Measurements from ENCODE around the gene NAP1L1. TPM values are rescaled to one million over a fixed set of nuclear protein-coding genes. Genes with fewer than 3 reads are reported as not detected.

NAP1L1 gene
- total RNA-seq, 1 experiment from 2014 or later, result 711 TPM

DNA sequence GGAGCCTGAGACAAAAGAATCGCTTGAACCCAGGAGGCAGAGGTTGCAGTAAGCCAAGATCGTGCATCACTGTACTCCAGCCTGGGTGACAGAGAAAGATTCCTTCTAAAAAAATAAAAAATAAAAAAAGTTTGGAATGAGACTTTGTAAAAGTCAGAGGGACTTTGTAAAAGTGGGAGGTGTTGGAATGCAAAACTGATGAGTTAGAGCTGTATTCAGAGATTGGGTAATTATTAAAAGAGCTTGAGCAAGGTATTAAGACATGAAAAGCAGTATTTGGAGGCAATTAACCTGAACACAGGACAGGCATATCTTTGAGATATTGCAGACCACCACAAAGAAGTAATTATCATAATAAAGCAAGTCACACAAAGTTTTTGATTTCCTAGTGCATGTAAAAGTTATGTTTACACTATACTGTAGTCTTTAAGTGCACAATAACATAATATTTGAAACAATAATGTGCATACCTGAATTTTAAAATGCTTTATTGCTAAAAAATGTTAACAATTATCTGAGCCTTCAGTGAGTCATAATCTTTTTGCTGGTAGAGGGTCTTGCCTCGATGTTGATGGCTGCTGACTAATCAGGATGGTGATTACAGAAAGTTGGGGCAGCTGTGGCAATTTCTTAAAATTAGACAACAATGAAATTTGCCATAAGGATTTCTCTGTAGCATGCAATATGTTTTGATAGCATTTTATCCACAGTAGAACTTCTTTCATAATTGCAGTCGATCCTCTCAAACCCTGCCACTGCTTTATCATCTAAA lies 86.0 kb downstream of the NAP1L1 start:
- Mint-ChIP-seq H3K27ac (ENCODE audit: unreplicated experiment) (no peak overlapping the region), H3K4me3 (ENCODE audit: unreplicated experiment) (no peak overlapping the region), H3K36me3 (ENCODE audit: insufficient read depth, unreplicated experiment) (no peaks in the 10 kb centered on the region), H3K9me3 (ENCODE audit: unreplicated experiment) (no peaks in the 10 kb centered on the region), H3K27me3 (ENCODE audit: insufficient read depth, unreplicated experiment) (no peaks in the 10 kb centered on the region), H3K4me1 (ENCODE audit: low read depth, unreplicated experiment) (peaks cover 16% of the 10 kb centered on the region)
- DNase-seq, result no peak
- Histone ChIP-seq H3K4me1 (peaks cover 36% of the 10 kb centered on the region), H3K27me3 (replicated peaks; ENCODE audit: control insufficient read depth, insufficient read depth, low read length) (no peaks in the 10 kb centered on the region), H3K4me3 (ENCODE audit: low read depth, low read length) (no peak overlapping the region), H3K36me3 (ENCODE audit: control insufficient read depth, insufficient read depth, low read length) (no peaks in the 10 kb centered on the region), H3K9me3 (no peaks in the 10 kb centered on the region)
- ChIA-PET POLR2A (no interaction called here), CTCF (no interaction called here)
- intact Hi-C loops (cut with micrococcal nuclease; ENCODE audit: unreplicated experiment), result no loop called here
- TF ChIP-seq, protein P1, sequence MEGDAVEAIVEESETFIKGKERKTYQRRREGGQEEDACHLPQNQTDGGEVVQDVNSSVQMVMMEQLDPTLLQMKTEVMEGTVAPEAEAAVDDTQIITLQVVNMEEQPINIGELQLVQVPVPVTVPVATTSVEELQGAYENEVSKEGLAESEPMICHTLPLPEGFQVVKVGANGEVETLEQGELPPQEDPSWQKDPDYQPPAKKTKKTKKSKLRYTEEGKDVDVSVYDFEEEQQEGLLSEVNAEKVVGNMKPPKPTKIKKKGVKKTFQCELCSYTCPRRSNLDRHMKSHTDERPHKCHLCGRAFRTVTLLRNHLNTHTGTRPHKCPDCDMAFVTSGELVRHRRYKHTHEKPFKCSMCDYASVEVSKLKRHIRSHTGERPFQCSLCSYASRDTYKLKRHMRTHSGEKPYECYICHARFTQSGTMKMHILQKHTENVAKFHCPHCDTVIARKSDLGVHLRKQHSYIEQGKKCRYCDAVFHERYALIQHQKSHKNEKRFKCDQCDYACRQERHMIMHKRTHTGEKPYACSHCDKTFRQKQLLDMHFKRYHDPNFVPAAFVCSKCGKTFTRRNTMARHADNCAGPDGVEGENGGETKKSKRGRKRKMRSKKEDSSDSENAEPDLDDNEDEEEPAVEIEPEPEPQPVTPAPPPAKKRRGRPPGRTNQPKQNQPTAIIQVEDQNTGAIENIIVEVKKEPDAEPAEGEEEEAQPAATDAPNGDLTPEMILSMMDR (IDR thresholded peaks at IDR 0.05; ENCODE audit: insufficient read depth in 1 of 2, low read depth in 1 of 2, low read length in 1 of 2, severe bottlenecking in 1 of 2, unreplicated experiment in 1 of 2), result no peak
- BruUV-seq (replicated peaks), result no TSS peak

DNA sequence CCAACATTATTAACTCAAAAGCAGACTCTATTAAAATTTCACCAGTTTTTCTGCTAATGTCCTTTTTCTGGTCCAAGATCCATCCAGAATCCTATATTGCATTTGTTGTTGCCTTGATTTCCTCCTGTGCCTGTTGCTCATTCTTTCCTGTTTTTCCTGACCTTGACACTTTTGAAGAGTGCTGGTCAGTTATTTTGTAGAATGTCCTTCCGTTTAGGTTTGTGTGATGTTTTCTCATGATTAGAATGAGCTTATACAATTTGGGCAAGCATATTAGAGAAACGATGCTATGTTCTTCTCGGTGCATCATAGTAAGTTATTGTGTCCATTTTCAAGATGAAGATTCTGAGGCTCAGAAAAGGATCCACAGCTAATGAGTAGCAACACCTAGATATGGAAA lies 86.8 kb downstream of the NAP1L1 start:
- TF ChIP-seq, protein P1 (IDR thresholded peaks at IDR 0.05; ENCODE audit: insufficient read depth in 1 of 2, low read depth in 1 of 2, low read length in 1 of 2, severe bottlenecking in 1 of 2, unreplicated experiment in 1 of 2), result no peak
- no peak for DNase-seq
- no peaks in the 10 kb centered on the region for H3K9me3 Mint-ChIP-seq (ENCODE audit: unreplicated experiment)
- no peak overlapping the region for H3K4me3 ChIP-seq (ENCODE audit: low read depth, low read length)
- H3K27me3 ChIP-seq (replicated peaks; ENCODE audit: control insufficient read depth, insufficient read depth, low read length), result no peaks in the 10 kb centered on the region
- H3K27me3 Mint-ChIP-seq (ENCODE audit: insufficient read depth, unreplicated experiment), result no peaks in the 10 kb centered on the region
- no peaks in the 10 kb centered on the region for H3K9me3 ChIP-seq
- POLR2A ChIA-PET, result no interaction called here
- intact Hi-C loops (cut with micrococcal nuclease; ENCODE audit: unreplicated experiment), result no loop called here
- no peak overlapping the region for H3K27ac Mint-ChIP-seq (ENCODE audit: unreplicated experiment)
- peaks cover 44% of the 10 kb centered on the region for H3K4me1 ChIP-seq
- CTCF ChIA-PET, result no interaction called here
- no peaks in the 10 kb centered on the region for H3K36me3 Mint-ChIP-seq (ENCODE audit: insufficient read depth, unreplicated experiment)
- no TSS peak for BruUV-seq (replicated peaks)
- H3K36me3 ChIP-seq (ENCODE audit: control insufficient read depth, insufficient read depth, low read length), result no peaks in the 10 kb centered on the region
- H3K4me1 Mint-ChIP-seq (ENCODE audit: low read depth, unreplicated experiment), result peaks cover 21% of the 10 kb centered on the region
- H3K4me3 Mint-ChIP-seq (ENCODE audit: unreplicated experiment), result no peak overlapping the region

DNA sequence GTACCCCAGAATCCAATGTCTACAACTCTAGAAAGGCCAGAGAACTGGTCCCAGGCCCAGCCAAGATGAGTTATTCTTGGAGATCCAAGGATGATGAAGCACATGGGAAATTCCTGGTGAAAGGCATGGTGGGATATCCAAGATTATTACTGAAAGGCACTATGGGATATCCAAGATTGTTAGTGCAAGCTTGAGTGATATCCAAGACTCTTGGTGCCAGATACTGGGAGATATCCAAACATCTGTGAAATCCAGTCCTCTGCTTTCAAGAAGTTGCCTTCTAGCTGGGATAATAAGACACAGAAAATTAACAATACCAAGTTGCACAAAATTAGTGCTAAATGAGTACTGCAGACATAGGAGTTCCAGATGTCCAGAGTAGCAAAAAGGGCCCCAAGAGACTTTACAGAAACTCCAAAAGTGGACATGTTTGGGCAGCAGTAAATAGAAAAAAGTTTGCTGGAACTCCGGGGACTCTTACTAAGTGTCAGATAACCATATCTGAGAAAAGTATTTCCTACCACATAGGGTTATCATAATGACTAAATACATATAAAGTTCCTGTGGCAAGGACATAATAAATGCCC lies 87.5 kb downstream of the NAP1L1 start:
- Histone ChIP-seq H3K4me1 (peaks cover 49% of the 10 kb centered on the region), H3K4me3 (ENCODE audit: low read depth, low read length) (no peak overlapping the region), H3K9me3 (no peaks in the 10 kb centered on the region), H3K27me3 (replicated peaks; ENCODE audit: control insufficient read depth, insufficient read depth, low read length) (no peaks in the 10 kb centered on the region), H3K36me3 (ENCODE audit: control insufficient read depth, insufficient read depth, low read length) (no peaks in the 10 kb centered on the region)
- Mint-ChIP-seq H3K9me3 (ENCODE audit: unreplicated experiment) (no peaks in the 10 kb centered on the region), H3K36me3 (ENCODE audit: insufficient read depth, unreplicated experiment) (no peaks in the 10 kb centered on the region), H3K4me1 (ENCODE audit: low read depth, unreplicated experiment) (peaks cover 24% of the 10 kb centered on the region), H3K27ac (ENCODE audit: unreplicated experiment) (no peak overlapping the region), H3K4me3 (ENCODE audit: unreplicated experiment) (no peak overlapping the region), H3K27me3 (ENCODE audit: insufficient read depth, unreplicated experiment) (no peaks in the 10 kb centered on the region)
- TF ChIP-seq, protein P1 (IDR thresholded peaks at IDR 0.05; ENCODE audit: insufficient read depth in 1 of 2, low read depth in 1 of 2, low read length in 1 of 2, severe bottlenecking in 1 of 2, unreplicated experiment in 1 of 2), result no peak
- intact Hi-C loops (cut with micrococcal nuclease; ENCODE audit: unreplicated experiment), result no loop called here
- no TSS peak for BruUV-seq (replicated peaks)
- no peak for DNase-seq
- CTCF ChIA-PET, result no interaction called here
- POLR2A ChIA-PET, result no interaction called here

Measured in Caco-2 (cell line).